HL-60 (cell line): ENCODE measurements around the gene CNGA4.

Experiments
- DNase-seq, 2 experiments: peaks; one replicate each; pipeline ENCODE4 v3.0.0-alpha.2; 2010 to 2020; ENCODE audit warnings: low read depth in 1 of 2, low spot score in 1 of 2
- H3K27ac ChIP-seq: fragments of 250-450 bp; sonication (Bioruptor Pico); replicated peaks from 2 replicates; pipeline ENCODE4 v1.5.1; 2020; ENCODE audit warnings: mild to moderate bottlenecking, moderate library complexity
- H3K27me3 ChIP-seq: fragments of 250-450 bp; sonication (Bioruptor Pico); 2 replicates; pipeline ENCODE4 v1.5.1; 2021; ENCODE audit warnings: mild to moderate bottlenecking, moderate library complexity; ENCODE audit not compliant: insufficient read depth, poor library complexity, severe bottlenecking
- H3K4me3 ChIP-seq: replicated peaks from 2 replicates; pipeline ENCODE4 v1.5.1; 2011; ENCODE audit warnings: mild to moderate bottlenecking, control low read depth, low read length; ENCODE audit not compliant: insufficient read depth
- GABPA ChIP-seq: IDR thresholded peaks from 2 replicates; pipeline ENCODE4 v1.6.1; 2012; ENCODE audit warnings: low read depth
- POLR2AphosphoS5 ChIP-seq: IDR thresholded peaks from 2 replicates; pipeline ENCODE4 v1.6.1; 2012; ENCODE audit warnings: low read depth
- SPI1 ChIP-seq: IDR thresholded peaks from 2 replicates; pipeline ENCODE4 v1.6.1; 2012; ENCODE audit warnings: low read depth, mild to moderate bottlenecking, borderline replicate concordance
- TF ChIP-seq, protein P1 (sequence below): IDR thresholded peaks from one replicate; pipeline ENCODE4 v1.5.1; 2011; ENCODE audit warnings: low read length, control low read depth, inconsistent platforms; ENCODE audit not compliant: insufficient read depth
- TF ChIP-seq, protein P2 (sequence below): IDR thresholded peaks from 2 replicates; pipeline ENCODE4 v1.6.1; 2012; ENCODE audit warnings: low read depth; ENCODE audit not compliant: insufficient replicate concordance

CNGA4 gene

DNA sequence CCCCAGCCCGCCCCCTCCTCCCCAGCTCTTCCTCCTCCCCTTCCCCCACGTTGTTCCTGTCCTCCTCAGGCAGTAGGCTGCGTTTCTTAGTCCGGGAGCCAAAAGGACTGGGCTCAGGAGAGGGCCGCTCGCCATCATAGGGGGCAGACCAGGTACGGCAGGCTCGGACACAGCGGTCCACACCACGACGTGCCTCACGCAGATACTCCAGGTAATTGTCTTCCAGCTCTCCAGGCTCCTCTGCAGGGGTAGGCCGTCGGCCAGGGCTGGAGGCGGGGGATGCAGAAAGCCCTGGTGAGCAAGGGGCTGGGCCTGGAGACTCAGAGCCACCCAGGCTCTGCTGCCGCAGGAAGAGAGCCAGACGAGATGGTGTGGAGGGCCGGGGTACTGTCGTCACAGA lies 21.2 kb upstream of the CNGA4 start:
- H3K27ac ChIP-seq, result no peak overlapping the region
- DNase-seq, result no peak
- no peaks in the 10 kb centered on the region for H3K27me3 ChIP-seq
- no peak overlapping the region for H3K4me3 ChIP-seq
- TF ChIP-seq GABPA (no peak), POLR2AphosphoS5 (no peak), SPI1 (no peak)
- TF ChIP-seq, protein P1, sequence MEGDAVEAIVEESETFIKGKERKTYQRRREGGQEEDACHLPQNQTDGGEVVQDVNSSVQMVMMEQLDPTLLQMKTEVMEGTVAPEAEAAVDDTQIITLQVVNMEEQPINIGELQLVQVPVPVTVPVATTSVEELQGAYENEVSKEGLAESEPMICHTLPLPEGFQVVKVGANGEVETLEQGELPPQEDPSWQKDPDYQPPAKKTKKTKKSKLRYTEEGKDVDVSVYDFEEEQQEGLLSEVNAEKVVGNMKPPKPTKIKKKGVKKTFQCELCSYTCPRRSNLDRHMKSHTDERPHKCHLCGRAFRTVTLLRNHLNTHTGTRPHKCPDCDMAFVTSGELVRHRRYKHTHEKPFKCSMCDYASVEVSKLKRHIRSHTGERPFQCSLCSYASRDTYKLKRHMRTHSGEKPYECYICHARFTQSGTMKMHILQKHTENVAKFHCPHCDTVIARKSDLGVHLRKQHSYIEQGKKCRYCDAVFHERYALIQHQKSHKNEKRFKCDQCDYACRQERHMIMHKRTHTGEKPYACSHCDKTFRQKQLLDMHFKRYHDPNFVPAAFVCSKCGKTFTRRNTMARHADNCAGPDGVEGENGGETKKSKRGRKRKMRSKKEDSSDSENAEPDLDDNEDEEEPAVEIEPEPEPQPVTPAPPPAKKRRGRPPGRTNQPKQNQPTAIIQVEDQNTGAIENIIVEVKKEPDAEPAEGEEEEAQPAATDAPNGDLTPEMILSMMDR, result no peak
- TF ChIP-seq, protein P2, sequence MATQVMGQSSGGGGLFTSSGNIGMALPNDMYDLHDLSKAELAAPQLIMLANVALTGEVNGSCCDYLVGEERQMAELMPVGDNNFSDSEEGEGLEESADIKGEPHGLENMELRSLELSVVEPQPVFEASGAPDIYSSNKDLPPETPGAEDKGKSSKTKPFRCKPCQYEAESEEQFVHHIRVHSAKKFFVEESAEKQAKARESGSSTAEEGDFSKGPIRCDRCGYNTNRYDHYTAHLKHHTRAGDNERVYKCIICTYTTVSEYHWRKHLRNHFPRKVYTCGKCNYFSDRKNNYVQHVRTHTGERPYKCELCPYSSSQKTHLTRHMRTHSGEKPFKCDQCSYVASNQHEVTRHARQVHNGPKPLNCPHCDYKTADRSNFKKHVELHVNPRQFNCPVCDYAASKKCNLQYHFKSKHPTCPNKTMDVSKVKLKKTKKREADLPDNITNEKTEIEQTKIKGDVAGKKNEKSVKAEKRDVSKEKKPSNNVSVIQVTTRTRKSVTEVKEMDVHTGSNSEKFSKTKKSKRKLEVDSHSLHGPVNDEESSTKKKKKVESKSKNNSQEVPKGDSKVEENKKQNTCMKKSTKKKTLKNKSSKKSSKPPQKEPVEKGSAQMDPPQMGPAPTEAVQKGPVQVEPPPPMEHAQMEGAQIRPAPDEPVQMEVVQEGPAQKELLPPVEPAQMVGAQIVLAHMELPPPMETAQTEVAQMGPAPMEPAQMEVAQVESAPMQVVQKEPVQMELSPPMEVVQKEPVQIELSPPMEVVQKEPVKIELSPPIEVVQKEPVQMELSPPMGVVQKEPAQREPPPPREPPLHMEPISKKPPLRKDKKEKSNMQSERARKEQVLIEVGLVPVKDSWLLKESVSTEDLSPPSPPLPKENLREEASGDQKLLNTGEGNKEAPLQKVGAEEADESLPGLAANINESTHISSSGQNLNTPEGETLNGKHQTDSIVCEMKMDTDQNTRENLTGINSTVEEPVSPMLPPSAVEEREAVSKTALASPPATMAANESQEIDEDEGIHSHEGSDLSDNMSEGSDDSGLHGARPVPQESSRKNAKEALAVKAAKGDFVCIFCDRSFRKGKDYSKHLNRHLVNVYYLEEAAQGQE, result no peak

DNA sequence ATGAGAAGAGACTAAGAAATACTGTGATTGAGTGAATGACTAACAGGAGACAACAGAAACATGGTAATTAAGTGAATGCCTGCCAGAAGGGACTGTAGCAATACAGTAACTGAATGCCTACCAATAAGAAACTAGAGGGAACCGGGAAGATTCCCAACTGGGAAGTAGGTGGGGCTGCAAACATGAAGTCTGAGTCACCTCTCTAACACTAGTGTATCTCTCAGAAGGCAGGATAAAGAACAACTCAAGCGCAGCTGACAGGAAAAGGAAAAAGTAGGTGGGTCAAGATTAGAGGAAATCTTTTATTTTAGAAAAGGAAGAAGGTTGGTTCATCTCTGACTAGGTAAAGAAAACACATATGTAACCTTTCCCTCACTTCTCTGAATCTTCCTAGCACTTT lies 19.5 kb upstream of the CNGA4 start:
- Histone ChIP-seq H3K4me3 (no peak overlapping the region), H3K27me3 (no peaks in the 10 kb centered on the region), H3K27ac (no peak overlapping the region)
- no peak for DNase-seq
- TF ChIP-seq SPI1 (no peak), POLR2AphosphoS5 (no peak)
- TF ChIP-seq, protein P2, result no peak

DNA sequence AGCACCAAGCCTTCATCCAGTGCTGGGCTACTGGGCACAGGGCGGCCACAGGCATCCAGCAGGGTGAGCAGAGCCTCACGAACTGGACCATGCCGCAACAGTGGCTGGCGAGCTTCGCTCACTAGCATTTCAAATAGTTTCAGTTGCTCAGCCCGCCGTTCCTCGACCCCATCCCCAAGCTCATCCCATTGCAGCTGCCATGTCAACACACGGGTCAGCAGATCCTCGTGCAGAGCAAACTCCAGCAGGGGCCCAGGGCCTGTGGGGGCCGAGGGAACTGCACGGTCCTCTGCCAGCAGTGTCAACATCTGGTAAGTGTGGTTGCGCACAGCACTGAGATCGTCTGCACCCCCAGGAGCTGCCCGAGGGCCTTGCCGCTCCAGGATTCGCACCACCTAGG lies 15.0 kb upstream of the CNGA4 start:
- Histone ChIP-seq H3K27ac (no peak overlapping the region), H3K27me3 (no peaks in the 10 kb centered on the region), H3K4me3 (no peak overlapping the region)
- TF ChIP-seq, protein P1, result no peak
- TF ChIP-seq POLR2AphosphoS5 (no peak), GABPA (no peak), SPI1 (no peak)
- TF ChIP-seq, protein P2, result no peak
- DNase-seq, result no peak

DNA sequence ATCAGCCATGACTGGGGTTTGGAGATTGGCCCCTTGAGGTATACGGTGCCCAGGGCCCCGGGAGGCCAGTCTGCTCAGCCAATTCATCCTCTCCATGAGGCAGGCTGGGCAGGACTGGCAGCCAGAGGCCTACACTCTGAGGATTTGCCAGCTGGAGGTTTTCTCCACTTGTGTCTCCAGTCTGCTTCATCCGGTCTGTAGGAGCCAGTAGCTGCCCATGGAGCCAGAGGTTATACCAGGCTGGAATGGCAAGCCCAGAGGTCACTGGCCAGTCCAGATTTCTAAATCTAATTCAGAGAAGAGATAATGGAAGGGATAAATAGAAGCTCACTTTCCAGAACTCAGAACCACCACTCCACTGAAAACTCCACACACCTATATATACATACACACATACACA lies 14.5 kb upstream of the CNGA4 start:
- Histone ChIP-seq H3K4me3 (no peak overlapping the region), H3K27me3 (no peaks in the 10 kb centered on the region), H3K27ac (no peak overlapping the region)
- DNase-seq, result no peak
- no peak for TF ChIP-seq SPI1
- TF ChIP-seq, protein P1, result no peak
- no peak for TF ChIP-seq GABPA
- TF ChIP-seq, protein P2, result no peak
- TF ChIP-seq POLR2AphosphoS5, result no peak
